ENCODE results near the gene APBB2.
"Not testable (repeated sequence)": the region's sequence is repeated elsewhere in the genome, so short reads cannot be mapped to it uniquely, and the experiment has no call there.

Gene APBB2

DNA sequence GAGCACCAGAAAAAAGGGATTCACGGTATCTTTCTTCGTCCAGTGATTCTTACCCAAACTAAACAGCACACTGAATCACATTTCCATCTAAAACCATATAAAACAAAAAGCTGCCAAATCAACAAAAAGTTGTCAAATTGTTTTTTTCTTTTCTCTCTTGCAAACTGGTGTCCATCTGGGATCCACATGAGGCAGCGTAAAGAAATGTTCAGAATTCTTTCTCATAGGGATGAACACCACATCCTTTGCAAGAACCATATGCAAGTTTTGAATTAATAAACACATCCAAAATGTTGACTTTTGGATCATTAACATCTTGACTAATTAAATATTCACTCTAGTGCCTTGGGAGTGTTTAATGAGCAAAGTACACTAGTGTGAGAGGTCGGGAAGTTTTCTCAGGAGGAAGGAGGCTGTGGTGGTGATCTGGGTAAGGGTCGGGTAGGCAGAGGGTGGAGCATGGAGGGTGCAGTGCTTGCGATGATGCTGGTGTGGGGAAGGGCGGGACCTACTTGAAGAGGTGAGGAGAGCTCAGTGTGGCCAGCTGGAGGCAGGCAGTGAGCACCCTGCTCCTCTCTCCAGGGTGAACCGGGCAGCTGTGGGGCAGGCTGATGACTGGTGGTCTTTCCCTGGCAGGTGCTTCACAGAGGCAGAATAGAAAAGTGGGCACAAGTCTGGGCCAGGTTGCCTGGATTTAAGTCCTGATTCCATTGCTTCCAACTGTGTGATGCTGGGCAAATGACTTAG lies 391.7 kb downstream of the APBB2 start:
- no peak for DNase-seq (ENCODE audit: low read depth)

DNA sequence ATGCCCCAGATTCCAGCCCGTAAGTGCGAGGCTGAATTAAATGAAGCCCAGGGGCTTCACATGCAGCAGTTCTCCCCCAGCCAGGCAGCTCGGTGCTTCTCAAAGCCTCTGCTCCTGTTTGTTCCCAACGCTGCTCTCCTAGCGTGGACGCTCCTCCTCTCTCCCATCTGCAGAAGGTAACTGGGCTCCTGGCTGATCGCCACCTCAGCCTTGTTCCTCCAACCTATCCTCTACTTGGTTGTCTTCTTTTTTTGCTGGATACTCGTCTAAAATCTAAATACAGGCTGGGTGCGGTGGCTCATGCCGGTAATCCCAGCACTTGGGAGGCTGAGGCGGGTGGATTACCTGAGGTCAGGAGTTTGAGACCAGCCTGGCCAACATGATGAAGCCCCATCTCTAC lies 394.2 kb downstream of the APBB2 start:
- no peak for DNase-seq (ENCODE audit: low read depth)

DNA sequence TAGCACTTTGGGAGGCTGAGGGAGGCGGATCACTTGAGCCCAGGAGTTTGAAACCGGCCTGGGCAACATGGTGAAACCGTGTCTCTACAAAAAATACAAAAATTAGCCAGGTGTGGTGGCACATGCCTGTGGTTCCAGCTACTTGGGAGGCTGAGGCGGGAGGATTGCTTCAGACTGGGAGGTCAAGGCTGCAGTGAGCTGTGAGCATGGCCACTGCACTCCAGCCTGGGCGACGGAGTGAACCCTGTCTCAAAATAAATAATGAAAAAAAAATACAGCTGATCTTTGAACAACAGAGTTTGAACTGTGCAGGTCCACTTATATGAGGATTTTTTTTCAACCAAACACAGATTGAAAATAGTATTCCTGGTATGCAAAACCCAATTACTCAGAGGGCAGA lies 397.2 kb downstream of the APBB2 start:
- not testable (repeated sequence) for DNase-seq (ENCODE audit: low read depth)

DNA sequence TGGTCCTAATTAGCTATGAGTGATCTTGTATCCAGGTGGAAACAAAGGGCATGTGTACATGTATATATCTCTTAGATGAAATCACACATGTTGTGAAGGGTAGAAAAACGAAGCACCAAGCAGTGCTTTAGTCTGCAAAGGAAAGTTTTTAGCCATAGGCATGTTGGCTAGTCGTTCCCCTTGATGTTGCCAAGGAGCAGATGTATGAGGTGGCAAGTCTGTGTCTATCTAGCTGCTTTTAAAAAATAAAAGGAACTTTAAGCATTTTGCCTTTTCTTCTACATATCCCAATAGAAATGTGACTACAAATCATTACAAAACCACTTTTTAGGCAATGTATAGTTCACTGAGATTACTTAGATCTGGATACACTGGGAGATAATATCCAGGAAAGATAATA lies 401.5 kb downstream of the APBB2 start:
- DNase-seq (ENCODE audit: low read depth), result no peak

DNA sequence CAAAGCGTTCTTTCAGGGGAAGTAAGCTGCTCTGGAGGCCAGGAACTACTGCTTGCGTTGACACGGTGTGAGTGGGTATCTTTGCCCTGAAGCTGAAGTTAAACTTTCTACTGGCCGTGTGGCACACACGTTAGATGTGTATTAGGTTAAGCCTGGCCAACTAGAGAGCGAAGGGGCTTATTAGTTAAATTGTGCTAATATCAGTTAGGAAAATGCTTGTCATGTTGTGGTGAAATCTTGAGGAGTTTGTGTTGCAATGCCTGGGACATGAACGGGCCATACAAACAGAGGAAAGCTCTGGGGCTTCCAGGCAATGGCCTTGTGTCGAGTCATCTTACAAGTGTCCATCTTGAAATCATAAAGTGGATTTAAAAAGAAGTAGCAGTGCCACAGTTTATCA lies 402.0 kb downstream of the APBB2 start:
- DNase-seq (ENCODE audit: low read depth), result no peak

DNA sequence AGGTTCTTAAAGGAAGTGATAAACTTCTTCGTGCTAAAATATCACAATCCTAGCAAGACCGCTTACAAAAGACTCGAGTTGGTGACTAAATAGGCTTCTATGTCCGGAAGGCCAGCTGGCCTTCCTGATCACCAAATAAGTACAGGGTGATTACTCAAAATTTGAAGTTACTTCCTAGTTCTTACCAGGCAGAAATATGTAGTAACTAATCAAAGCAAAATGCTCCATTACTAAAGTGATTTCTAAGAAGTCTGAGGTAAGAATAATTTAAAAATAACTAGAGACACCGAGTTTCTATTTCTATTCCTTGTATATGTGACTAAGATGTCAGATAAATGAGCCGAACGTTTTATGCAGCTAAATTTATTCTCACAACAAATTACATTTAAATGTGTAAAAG lies 402.4 kb downstream of the APBB2 start:
- no peak for DNase-seq (ENCODE audit: low read depth)

DNA sequence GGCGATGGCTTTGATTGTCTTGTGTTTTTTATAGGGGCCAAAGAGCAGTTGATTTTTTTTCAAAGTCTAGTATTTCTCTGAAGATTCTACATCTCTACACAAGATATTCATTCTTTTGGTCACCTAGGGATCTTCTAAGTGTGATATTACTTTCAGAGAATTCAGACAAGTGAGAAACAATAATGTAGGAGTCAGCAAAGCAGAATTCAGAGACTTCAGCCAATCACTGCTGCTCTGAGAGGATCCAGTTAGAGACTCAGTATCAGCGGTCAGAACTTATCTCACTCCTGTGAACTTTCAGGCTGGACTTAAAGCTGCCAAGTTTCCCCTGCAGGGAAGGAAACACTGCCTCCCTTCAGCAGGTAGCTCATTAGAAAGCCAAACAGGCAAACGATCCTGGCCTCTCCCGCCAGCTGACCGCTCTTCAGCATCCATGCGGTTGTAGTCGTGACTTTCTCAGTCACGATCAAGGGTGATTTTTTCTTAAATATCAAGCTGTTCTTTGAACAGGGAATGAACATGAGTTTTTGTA lies 405.4 kb downstream of the APBB2 start:
- DNase-seq (ENCODE audit: low read depth), result no peak

DNA sequence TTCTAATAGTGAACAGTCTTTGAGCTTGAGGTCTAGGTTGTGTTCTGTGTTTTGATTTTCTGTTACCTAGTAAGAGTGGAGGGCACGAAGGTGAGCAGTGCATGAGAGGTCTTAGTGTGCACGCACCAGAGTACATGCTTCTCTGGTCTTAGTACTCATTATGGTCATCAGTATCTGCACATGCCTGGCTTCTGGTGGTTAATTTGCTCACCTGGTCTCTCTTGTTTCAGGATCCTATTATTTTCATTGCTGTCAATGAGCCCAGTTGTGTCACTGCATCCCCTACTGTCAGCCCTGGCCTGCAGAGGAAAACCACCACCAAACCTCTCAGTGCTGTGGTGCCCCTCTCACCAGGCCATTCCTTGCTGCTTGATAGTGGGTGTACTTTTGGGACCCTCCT lies 409.7 kb downstream of the APBB2 start:
- no peak for DNase-seq (ENCODE audit: low read depth)

DNA sequence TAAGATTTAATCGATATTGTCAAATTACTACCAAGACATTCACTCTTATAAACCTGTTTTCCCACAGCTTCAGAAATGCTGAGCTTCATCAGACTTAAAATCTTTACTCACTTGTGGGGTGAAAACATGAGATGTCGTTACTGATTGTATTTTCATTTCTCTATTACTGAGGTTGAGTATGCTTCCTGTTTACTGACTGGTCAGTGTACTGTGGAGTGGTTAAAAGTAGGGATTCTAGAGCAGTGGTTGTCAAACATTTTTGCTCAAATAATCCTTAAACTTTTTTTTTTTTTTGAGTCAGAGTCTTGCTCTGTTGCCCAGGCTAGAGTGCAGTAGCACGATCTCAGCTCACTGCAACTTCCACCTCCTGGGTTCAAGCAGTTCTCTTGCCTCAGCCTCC lies 414.3 kb downstream of the APBB2 start:
- DNase-seq (ENCODE audit: low read depth), result no peak

DNA sequence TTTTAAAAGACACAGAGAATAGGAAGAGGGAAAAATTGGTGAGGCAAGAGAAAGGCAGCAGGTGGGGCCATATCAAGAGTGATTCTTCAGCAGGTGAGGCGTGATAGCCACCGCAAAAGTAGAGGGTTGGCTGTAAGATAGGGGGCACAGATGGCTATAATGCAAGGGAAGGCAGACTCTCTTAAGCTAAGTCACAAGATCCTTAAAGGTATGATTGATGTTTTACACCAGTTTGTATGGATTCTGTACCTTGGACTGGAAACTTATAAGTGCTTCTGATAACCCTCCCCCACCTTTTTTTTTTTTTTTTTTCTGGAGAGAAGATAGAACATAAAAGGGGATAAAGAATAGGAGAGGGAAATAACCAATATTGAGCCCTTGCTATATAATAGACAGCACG lies 424.6 kb downstream of the APBB2 start:
- DNase-seq (ENCODE audit: low read depth), result no peak

DNA sequence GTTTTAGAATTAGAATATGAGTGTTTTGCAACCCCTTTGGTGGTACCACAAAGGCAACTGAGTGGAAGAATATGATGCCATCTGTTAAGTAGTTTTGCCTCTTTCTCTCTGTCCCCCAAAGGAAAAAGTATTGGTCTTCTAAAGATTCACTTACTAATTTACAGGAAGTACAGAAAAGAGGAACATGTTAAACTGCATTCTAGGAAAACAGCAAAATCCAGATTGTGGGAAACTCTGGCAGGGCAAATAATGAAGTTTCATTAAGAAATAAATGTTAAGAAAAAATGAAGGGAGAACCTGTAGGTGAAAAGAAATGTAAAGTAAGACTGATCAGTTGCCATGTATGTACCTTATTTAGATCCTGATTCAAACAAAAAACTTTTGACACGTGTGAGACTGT lies 425.3 kb downstream of the APBB2 start:
- DNase-seq (ENCODE audit: low read depth), result no peak

DNA sequence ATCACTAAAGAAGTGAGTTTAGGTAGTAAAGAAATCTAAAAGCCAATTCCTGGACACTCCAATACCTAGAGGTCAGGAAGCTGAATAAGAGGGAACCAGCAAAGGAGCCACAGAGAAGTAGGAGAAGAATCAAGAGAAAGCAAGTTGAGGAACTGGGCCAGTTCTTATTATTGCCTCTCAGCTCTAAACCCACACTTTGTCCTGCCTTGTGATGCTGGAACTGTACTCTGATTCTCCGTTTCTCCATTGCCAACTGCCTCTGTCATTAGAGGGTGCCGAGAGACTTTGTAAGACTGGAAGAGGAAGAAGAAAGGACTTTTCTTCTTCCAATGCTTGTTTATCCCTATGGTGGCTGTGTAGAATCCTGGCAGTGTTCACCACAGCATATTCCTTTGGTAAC lies 426.0 kb downstream of the APBB2 start:
- DNase-seq (ENCODE audit: low read depth), result no peak

DNA sequence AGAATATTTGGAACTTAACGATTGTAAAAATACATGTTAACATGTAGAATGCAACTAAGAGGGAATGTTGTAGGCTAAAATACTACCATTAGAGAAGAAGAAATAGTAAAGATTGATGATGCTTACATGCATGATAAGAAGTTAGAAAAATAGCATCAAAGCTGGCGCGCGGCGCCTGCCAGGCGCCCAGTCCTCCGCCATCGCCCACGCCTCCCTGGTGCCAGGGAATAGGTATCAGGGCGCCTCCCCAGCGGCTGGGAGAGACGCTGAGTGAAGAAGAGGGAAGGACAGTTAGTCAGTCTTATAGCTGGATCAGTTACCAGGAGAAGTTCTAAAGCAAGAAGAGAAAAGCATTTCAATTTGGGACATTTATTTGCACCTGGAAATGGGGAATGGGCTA lies 428.6 kb downstream of the APBB2 start:
- DNase-seq (ENCODE audit: low read depth), result no peak

DNA sequence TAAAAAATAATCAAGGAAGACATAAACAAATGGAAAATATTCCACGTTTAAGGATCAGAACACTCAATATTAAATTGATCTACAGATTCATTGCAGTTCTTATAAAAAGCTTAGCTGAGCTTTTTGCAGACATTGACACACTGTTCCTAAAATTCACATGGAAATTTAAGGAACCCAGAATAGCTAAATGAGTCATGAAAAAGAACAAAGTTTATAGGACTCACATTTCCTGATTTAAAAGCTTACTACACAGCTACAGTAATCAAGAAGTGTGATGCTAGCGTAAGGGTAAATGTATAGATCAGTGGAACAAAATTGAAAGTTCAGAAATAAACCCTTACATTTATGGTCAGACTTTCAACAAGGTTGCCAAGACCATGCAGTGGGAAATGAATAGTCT lies 431.5 kb downstream of the APBB2 start:
- no peak for DNase-seq (ENCODE audit: low read depth)

DNA sequence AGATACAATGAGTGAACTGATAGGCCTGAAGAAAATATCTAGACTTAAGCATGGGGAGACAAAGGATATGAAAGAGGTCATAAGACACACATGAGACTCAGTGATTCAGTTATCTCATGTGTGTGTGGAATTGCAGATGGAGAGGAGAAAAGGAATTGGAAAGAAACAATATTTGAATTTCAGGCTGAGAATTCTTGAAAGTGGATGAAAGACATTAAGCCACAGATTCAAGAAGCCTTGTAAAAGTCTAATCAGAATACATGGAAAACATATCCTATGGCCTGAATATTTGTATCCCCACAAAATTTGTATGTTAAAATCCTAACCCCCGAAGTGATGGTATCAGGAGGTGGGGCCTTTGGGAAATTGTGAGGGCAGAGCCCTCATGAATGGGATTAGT lies 436.3 kb downstream of the APBB2 start:
- no peak for DNase-seq (ENCODE audit: low read depth)

DNA sequence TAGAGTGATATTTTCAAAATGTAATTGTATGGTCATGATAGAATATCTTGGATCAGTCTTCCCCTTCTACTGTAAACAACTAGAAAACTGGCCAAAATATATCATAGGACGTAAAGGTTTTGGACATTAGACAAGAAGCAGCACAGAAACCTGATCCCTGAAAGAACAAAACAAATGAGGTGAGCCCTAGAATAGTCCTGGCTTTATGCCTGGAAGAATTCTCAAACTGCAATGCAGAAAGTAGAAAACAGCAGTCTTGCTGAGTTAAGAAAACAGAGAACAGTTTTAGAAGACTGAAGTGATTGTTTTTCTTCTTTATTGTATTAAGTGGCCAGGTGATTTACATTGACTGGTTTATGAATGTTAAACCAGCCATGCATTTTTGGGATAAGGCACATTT lies 445.1 kb downstream of the APBB2 start:
- DNase-seq (ENCODE audit: low read depth), result no peak

DNA sequence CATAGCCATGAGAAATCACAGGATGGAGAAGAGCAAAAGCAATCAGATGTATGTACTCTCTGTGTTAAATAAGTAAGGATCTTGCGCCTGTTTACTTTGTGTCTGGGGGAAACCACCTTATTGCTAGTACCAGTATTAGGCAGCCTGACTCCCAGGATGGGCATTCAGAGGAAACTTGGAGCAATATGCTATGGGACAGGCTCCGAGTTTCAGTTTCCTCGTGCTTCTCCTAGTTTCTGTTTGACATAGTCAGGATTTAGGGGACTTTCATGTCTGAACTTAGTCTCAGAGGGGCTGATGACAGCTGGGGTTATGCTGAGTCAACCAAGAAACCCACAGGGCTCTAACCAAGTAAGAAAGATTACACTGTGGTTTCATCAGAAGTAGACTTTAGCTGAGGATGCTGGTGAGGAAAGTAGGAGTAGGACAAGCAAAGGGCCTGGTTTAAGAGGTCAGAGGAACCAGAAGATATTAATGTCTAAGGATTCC lies 451.1 kb downstream of the APBB2 start:
- no peak for DNase-seq (ENCODE audit: low read depth)

All from stimulated activated CD8-positive, alpha-beta memory T cell treated with anti-CD3 and anti-CD28 coated beads, Interleukin-12 subunit alpha, Interleukin-12 subunit beta, amount 100 ng/mL, for 4 hours (primary cell).